Endothelial cell of umbilical vein (primary cell): ENCODE measurements around the gene PDE6C.

ENCODE experiments used
- POLR2A ChIP-seq: IDR thresholded peaks from 2 replicates; pipeline ENCODE4 v1.6.1; 2012; ENCODE audit warnings: low read depth, mild to moderate bottlenecking, control low read depth, low read length
- POLR2AphosphoS5 ChIP-seq: IDR thresholded peaks from 2 replicates; pipeline ENCODE4 v1.6.1; 2012; ENCODE audit warnings: low read depth, mild to moderate bottlenecking, control low read depth, low read length, moderate library complexity; ENCODE audit not compliant: insufficient read depth
- TF ChIP-seq, protein P1 (sequence below): IDR thresholded peaks from 2 replicates; pipeline ENCODE4 v1.6.1; 2011; ENCODE audit not compliant: insufficient read depth, insufficient read length
- TF ChIP-seq, protein P2 (sequence below), 2 donors: IDR thresholded peaks; 1 replicate in 1 of 2; 2 replicates in 1 of 2; pipeline ENCODE4 v1.5.1; 2011; ENCODE audit warnings: low read length in 2 of 2, mild to moderate bottlenecking in 2 of 2, moderate library complexity in 2 of 2, control low read depth in 1 of 2, inconsistent platforms in 1 of 2, low read depth in 1 of 2; ENCODE audit not compliant: insufficient read depth in 1 of 2; ENCODE audit errors: extremely low read depth in 1 of 2

DNA sequence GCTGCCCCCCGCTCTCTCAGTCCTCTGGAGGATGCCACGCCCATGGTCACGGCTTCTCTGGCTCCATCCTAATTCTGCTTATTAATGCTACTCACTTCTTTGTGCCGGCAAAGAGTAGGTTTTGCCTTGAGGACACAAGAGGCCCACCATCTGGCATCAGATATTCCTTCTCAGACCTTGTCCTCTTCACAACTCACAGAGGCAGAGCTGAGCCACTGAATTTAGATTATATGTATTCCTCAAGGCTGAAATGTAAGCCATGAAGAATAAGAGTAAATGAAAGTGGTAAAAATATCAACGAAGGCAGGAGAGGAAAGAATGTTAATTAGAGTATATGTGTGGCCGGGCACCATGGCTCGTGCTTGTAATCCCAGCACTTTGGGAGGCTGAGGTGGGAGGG lies 17.8 kb upstream of the PDE6C start:
- TF ChIP-seq POLR2AphosphoS5 (no peak), POLR2A (no peak)
- TF ChIP-seq, protein P1, sequence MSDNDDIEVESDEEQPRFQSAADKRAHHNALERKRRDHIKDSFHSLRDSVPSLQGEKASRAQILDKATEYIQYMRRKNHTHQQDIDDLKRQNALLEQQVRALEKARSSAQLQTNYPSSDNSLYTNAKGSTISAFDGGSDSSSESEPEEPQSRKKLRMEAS: no peak
- TF ChIP-seq, protein P2, sequence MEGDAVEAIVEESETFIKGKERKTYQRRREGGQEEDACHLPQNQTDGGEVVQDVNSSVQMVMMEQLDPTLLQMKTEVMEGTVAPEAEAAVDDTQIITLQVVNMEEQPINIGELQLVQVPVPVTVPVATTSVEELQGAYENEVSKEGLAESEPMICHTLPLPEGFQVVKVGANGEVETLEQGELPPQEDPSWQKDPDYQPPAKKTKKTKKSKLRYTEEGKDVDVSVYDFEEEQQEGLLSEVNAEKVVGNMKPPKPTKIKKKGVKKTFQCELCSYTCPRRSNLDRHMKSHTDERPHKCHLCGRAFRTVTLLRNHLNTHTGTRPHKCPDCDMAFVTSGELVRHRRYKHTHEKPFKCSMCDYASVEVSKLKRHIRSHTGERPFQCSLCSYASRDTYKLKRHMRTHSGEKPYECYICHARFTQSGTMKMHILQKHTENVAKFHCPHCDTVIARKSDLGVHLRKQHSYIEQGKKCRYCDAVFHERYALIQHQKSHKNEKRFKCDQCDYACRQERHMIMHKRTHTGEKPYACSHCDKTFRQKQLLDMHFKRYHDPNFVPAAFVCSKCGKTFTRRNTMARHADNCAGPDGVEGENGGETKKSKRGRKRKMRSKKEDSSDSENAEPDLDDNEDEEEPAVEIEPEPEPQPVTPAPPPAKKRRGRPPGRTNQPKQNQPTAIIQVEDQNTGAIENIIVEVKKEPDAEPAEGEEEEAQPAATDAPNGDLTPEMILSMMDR (IDR thresholded peaks at IDR 0.05; ENCODE audit: extremely low read depth in 1 of 2, insufficient read depth in 1 of 2, low read depth in 1 of 2, low read length in 2 of 2): no peak
